Panc1 (cell line): Measurements from ENCODE around the gene F5. TPM values are rescaled to one million over a fixed set of nuclear protein-coding genes. Genes with fewer than 3 reads are reported as not detected.
"Not testable (repeated sequence)": the region's sequence is repeated elsewhere in the genome, so short reads cannot be mapped to it uniquely, and the experiment has no call there.

Source experiments
- ATAC-seq: fragments of 200-7000 bp; cut with Tn5 transposase; 2 replicates; pipeline ENCODE4 v1.9.1; 2020; ENCODE audit warnings: mild to moderate bottlenecking, moderate library complexity
- BruUV-seq: library from RNA; stranded (reverse); fragments of 400-500 nt; replicated peaks from 2 replicates; lab custom pipeline; 2021; lab: Mats Ljungman, UMichigan
- CTCF ChIA-PET: fragments of 300-600 bp; sonication (Branson Sonifier 250); formaldehyde crosslinking; loops from one replicate; lab custom pipeline; 2022; ENCODE audit warnings: antibody characterized with exemption; lab: Charles Lee
- POLR2A ChIA-PET: fragments of 300-600 bp; sonication (Branson Sonifier 250); formaldehyde crosslinking; loops from one replicate; lab custom pipeline; 2022; ENCODE audit warnings: antibody characterized with exemption; lab: Charles Lee
- DNase-seq: peaks from one replicate; pipeline ENCODE4 v3.0.0-alpha.2; 2010; ENCODE audit warnings: low read depth, low spot score
- H3K27ac ChIP-seq: 2 replicates; pipeline ENCODE4 v1.5.1; 2011; ENCODE audit warnings: mild to moderate bottlenecking, low read length, inconsistent platforms
- H3K27me3 ChIP-seq: fragments of 200-500 bp; sonication (Bioruptor generic); 2 replicates; pipeline ENCODE4 v1.6.0; 2014; ENCODE audit warnings: low read length, inconsistent platforms; ENCODE audit not compliant: control insufficient read depth, insufficient read depth
- H3K36me3 ChIP-seq: fragments of 200-500 bp; sonication (Bioruptor generic); 2 replicates; pipeline ENCODE4 v1.5.1; 2014; ENCODE audit warnings: inconsistent platforms, mild to moderate bottlenecking, low read length, moderate library complexity; ENCODE audit not compliant: control insufficient read depth, insufficient read depth
- H3K4me1 ChIP-seq: 2 replicates; pipeline ENCODE4 v1.5.1; 2011; ENCODE audit warnings: inconsistent platforms, mild to moderate bottlenecking, low read length, moderate library complexity; ENCODE audit not compliant: control insufficient read depth, insufficient read depth
- H3K4me3 ChIP-seq, 2 experiments: 2 replicates each; pipeline ENCODE4 v1.5.1; 2011 to 2012; ENCODE audit warnings: low read depth in 2 of 2, low read length in 2 of 2, mild to moderate bottlenecking in 2 of 2, inconsistent platforms in 1 of 2, moderate library complexity in 1 of 2
- H3K9me3 ChIP-seq: fragments of 200-500 bp; sonication (Bioruptor generic); 2 replicates; pipeline ENCODE4 v1.5.1; 2014; ENCODE audit warnings: low read depth, mild to moderate bottlenecking, inconsistent platforms, low read length, moderate library complexity; ENCODE audit not compliant: control insufficient read depth, insufficient read depth
- POLR2AphosphoS5 ChIP-seq: IDR thresholded peaks from 2 replicates; pipeline ENCODE4 v1.6.1; 2012; ENCODE audit warnings: mild to moderate bottlenecking, low read depth, low read length, moderate library complexity
- SIN3A ChIP-seq: IDR thresholded peaks from 2 replicates; pipeline ENCODE4 v1.6.1; 2012; ENCODE audit warnings: low read depth, mild to moderate bottlenecking, low read length, moderate library complexity, borderline replicate concordance; ENCODE audit not compliant: insufficient read depth
- TCF7L2 ChIP-seq: IDR thresholded peaks from 2 replicates; pipeline ENCODE4 v1.6.1; 2011; ENCODE audit warnings: mild to moderate bottlenecking, low read depth, low read length, inconsistent platforms
- in situ Hi-C: cut with HindIII; loops from 2 replicates; pipeline ENCODE4 v1.10.0; 2016; ENCODE audit warnings: low sequenced_read_pairs, low pct_unique_long_range_greater_than_20kb
- intact Hi-C: fragments of 100-400 bp; cut with micrococcal nuclease; formaldehyde crosslinking; loops from one replicate; pipeline ENCODE4 v1.10.0; 2022; ENCODE audit not compliant: unreplicated experiment
- total RNA-seq: library from RNA; stranded (reverse); gene quantifications from one replicate; pipeline ENCODE4 v1.2.1, GENCODE V29; 2021; ENCODE audit not compliant: unreplicated experiment
- TF ChIP-seq, protein P1 (sequence below), 2 experiments: IDR thresholded peaks; 2 replicates each; pipeline ENCODE4 v1.6.1; 2011 to 2012; ENCODE audit warnings: low read depth in 2 of 2, control low read depth in 1 of 2, low read length in 1 of 2, mild to moderate bottlenecking in 1 of 2, moderate library complexity in 1 of 2; ENCODE audit not compliant: insufficient read depth in 1 of 2
- TF ChIP-seq, protein P2 (sequence below): fragments of 450-650 bp; IDR thresholded peaks from 2 replicates; pipeline ENCODE4 v1.5.1; 2017; ENCODE audit warnings: mild to moderate bottlenecking

The F5 gene
- total RNA-seq, 1 experiment from 2014 or later, result 0.08 TPM

DNA sequence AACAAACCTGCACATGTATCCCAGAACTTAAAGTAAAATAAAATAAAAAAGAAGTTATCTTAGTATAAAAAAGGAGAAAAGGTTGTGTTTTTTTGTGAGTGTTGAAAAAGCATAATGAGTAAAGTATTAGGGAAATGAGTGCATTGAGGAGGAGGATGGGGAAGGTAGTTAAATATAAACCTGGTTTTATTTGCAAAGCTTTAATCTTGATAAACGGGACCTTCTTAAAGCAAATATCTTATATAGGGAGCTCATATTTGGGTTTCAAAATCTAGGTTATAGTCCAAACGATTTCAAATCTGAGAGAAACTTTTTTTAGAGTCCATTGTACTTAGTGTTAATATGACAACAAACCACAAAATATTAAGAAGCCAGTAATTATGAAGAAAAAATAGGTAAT, 78.9 kb downstream of the F5 start:
- TF ChIP-seq SIN3A (no peak), TCF7L2 (no peak), POLR2AphosphoS5 (no peak)
- TF ChIP-seq, protein P1, sequence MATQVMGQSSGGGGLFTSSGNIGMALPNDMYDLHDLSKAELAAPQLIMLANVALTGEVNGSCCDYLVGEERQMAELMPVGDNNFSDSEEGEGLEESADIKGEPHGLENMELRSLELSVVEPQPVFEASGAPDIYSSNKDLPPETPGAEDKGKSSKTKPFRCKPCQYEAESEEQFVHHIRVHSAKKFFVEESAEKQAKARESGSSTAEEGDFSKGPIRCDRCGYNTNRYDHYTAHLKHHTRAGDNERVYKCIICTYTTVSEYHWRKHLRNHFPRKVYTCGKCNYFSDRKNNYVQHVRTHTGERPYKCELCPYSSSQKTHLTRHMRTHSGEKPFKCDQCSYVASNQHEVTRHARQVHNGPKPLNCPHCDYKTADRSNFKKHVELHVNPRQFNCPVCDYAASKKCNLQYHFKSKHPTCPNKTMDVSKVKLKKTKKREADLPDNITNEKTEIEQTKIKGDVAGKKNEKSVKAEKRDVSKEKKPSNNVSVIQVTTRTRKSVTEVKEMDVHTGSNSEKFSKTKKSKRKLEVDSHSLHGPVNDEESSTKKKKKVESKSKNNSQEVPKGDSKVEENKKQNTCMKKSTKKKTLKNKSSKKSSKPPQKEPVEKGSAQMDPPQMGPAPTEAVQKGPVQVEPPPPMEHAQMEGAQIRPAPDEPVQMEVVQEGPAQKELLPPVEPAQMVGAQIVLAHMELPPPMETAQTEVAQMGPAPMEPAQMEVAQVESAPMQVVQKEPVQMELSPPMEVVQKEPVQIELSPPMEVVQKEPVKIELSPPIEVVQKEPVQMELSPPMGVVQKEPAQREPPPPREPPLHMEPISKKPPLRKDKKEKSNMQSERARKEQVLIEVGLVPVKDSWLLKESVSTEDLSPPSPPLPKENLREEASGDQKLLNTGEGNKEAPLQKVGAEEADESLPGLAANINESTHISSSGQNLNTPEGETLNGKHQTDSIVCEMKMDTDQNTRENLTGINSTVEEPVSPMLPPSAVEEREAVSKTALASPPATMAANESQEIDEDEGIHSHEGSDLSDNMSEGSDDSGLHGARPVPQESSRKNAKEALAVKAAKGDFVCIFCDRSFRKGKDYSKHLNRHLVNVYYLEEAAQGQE (IDR thresholded peaks at IDR 0.05; ENCODE audit: insufficient read depth in 1 of 2, low read depth in 2 of 2, low read length in 1 of 2), result no peak
- TF ChIP-seq, protein P2, sequence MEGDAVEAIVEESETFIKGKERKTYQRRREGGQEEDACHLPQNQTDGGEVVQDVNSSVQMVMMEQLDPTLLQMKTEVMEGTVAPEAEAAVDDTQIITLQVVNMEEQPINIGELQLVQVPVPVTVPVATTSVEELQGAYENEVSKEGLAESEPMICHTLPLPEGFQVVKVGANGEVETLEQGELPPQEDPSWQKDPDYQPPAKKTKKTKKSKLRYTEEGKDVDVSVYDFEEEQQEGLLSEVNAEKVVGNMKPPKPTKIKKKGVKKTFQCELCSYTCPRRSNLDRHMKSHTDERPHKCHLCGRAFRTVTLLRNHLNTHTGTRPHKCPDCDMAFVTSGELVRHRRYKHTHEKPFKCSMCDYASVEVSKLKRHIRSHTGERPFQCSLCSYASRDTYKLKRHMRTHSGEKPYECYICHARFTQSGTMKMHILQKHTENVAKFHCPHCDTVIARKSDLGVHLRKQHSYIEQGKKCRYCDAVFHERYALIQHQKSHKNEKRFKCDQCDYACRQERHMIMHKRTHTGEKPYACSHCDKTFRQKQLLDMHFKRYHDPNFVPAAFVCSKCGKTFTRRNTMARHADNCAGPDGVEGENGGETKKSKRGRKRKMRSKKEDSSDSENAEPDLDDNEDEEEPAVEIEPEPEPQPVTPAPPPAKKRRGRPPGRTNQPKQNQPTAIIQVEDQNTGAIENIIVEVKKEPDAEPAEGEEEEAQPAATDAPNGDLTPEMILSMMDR, result no peak

DNA sequence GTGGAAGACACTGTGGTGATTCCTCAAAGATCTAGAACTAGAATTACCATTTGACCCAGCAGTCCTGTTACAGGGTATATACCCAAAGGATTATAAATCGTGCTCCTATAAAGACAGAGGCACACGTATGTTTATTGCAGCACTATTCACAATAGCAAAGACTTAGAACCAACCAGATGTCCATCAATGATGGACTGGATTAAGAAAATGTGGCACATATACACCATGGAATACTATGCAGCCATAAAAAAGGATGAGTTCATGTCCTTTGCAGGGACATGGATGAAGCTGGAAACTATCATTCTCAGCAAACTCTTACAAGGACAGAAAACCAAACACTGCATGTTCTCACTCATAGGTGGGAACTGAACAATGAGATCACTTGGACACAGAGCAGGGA, 82.7 kb downstream of the F5 start:
- BruUV-seq, H3K4me3 ChIP-seq, DNase-seq, intact Hi-C loops, H3K36me3 ChIP-seq, POLR2A ChIA-PET, H3K27me3 ChIP-seq, in situ Hi-C loops, H3K4me1 ChIP-seq, ATAC-seq, CTCF ChIA-PET, H3K9me3 ChIP-seq, H3K27ac ChIP-seq: not testable (repeated sequence)

More for the DNA sequence above, 78.9 kb downstream of the F5 start:
- H3K9me3 ChIP-seq, result no peaks in the 10 kb centered on the region
- no peak overlapping the region for H3K27ac ChIP-seq
- no TSS peak for BruUV-seq
- ChIA-PET CTCF (interaction anchor here (0.5 kb wide), 1 partner anchor 41 kb away, joined by 7 read pairs; no protein-coding TSS in a partner anchor), POLR2A (no interaction called here)
- in situ Hi-C loops, result no loop called here
- H3K4me3 ChIP-seq, result no peak overlapping the region
- ATAC-seq (no peak), DNase-seq (no peak)
- H3K27me3 ChIP-seq, result no peaks in the 10 kb centered on the region
- H3K4me1 ChIP-seq, result no peaks in the 10 kb centered on the region
- intact Hi-C loops, result no loop called here
- H3K36me3 ChIP-seq, result no peaks in the 10 kb centered on the region; the same call in 1 of the 2 replicates

DNA sequence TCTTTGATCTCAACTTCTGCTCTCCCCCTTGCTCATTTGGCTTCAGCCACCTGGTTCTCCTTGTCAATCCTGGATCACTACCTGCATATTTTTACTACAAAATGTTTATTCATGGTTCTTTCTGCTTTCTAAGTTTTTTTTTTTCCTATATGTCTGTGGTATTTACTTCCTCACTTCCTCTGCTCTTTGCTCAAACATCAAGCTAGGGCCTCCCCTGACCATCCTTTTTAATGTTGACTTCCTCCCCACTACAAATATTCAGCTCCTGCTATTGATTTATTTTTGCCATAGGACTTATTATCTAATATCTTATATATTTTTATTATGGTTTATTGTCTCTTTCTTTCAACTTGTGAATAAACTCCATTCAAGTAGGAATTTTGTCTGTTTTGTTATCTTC, 86.5 kb downstream of the F5 start:
- DNase-seq, result no peak
- 0 out of 2 replicates have a peak, but pooled peaks cover 5% of the 10 kb centered on the region for H3K27me3 ChIP-seq
- no TSS peak for BruUV-seq
- intact Hi-C loops, result no loop called here
- no peak overlapping the region for H3K27ac ChIP-seq
- no peak for ATAC-seq
- in situ Hi-C loops, result no loop called here
- POLR2A ChIA-PET, result no interaction called here
- no peaks in the 10 kb centered on the region for H3K36me3 ChIP-seq
- H3K4me1 ChIP-seq, result no peaks in the 10 kb centered on the region
- H3K9me3 ChIP-seq, result no peaks in the 10 kb centered on the region
- CTCF ChIA-PET, result no interaction called here
- no peak overlapping the region for H3K4me3 ChIP-seq
- TF ChIP-seq POLR2AphosphoS5 (no peak), TCF7L2 (no peak), SIN3A (no peak)
- TF ChIP-seq, protein P2, result no peak
- TF ChIP-seq, protein P1 (IDR thresholded peaks at IDR 0.05; ENCODE audit: insufficient read depth in 1 of 2, low read depth in 2 of 2, low read length in 1 of 2), result no peak
